ENCODE results near the gene TMCC3. TPM values are rescaled to one million over a fixed set of nuclear protein-coding genes. Genes with fewer than 3 reads are reported as not detected.
"Not testable (repeated sequence)": the region's sequence is repeated elsewhere in the genome, so short reads cannot be mapped to it uniquely, and the experiment has no call there.

TMCC3 gene
- total RNA-seq, 1 donor from 2014 or later: 0.08 TPM

GRCh38 chr12:94603434-94604365 lies 46.7 kb downstream of the TMCC3 start:
- peak; percentile 36 for DNase-seq (ENCODE audit: low spot score)
- Mint-ChIP-seq H3K4me1 (ENCODE audit: low read depth) (no peaks in the 10 kb centered on the region), H3K9me3 (no peaks in the 10 kb centered on the region)

GRCh38 chr12:94602024-94602423 lies 48.3 kb downstream of the TMCC3 start:
- Mint-ChIP-seq H3K36me3 (ENCODE audit: low read depth) (no peaks in the 10 kb centered on the region), H3K4me3 (no peak overlapping the region), H3K4me1 (ENCODE audit: low read depth) (no peaks in the 10 kb centered on the region), H3K27me3 (ENCODE audit: insufficient read depth) (peaks cover 21% of the 10 kb centered on the region), H3K9me3 (no peaks in the 10 kb centered on the region), H3K27ac (no peak overlapping the region)
- intact Hi-C loops (cut with micrococcal nuclease): loop anchor here (2.0 to 10.0 kb wide), 2 partner anchors 39 to 273 kb away; no protein-coding TSS in a partner anchor
- no peak for DNase-seq (ENCODE audit: low spot score)

More at GRCh38 chr12:94603434-94604365, 46.7 kb downstream of the TMCC3 start:
- no peak overlapping the region for H3K27ac Mint-ChIP-seq
- H3K27me3 Mint-ChIP-seq (ENCODE audit: insufficient read depth): peaks cover 25% of the 10 kb centered on the region
- intact Hi-C loops (cut with micrococcal nuclease): loop anchor here (1.0 to 10.0 kb wide), 6 partner anchors 37 to 931 kb away; no protein-coding TSS in a partner anchor
- H3K4me3 Mint-ChIP-seq: no peak overlapping the region
- no peaks in the 10 kb centered on the region for H3K36me3 Mint-ChIP-seq (ENCODE audit: low read depth)

GRCh38 chr12:94601307-94601706 lies 49.0 kb downstream of the TMCC3 start:
- H3K9me3 Mint-ChIP-seq; H3K36me3 Mint-ChIP-seq (ENCODE audit: low read depth); H3K4me3 Mint-ChIP-seq; DNase-seq (ENCODE audit: low spot score); H3K27ac Mint-ChIP-seq; H3K4me1 Mint-ChIP-seq (ENCODE audit: low read depth): not testable (repeated sequence)
- peaks cover 20% of the 10 kb centered on the region for H3K27me3 Mint-ChIP-seq (ENCODE audit: insufficient read depth)
- intact Hi-C loops (cut with micrococcal nuclease): loop anchor here (10.0 kb wide), 1 partner anchor 273 kb away; no protein-coding TSS in a partner anchor

GRCh38 chr12:94599189-94599588 lies 51.2 kb downstream of the TMCC3 start:
- Mint-ChIP-seq H3K4me3 (no peak overlapping the region), H3K27me3 (ENCODE audit: insufficient read depth) (peaks cover 24% of the 10 kb centered on the region), H3K36me3 (ENCODE audit: low read depth) (no peaks in the 10 kb centered on the region), H3K4me1 (ENCODE audit: low read depth) (no peaks in the 10 kb centered on the region), H3K9me3 (no peaks in the 10 kb centered on the region), H3K27ac (no peak overlapping the region)
- DNase-seq (ENCODE audit: low spot score): no peak
- intact Hi-C loops (cut with micrococcal nuclease): no loop called here

- no peak for DNase-seq (ENCODE audit: low spot score)
- Mint-ChIP-seq H3K27me3 (ENCODE audit: insufficient read depth) (peaks cover 21% of the 10 kb centered on the region), H3K36me3 (ENCODE audit: low read depth) (no peaks in the 10 kb centered on the region), H3K27ac (no peak overlapping the region), H3K4me1 (ENCODE audit: low read depth) (no peaks in the 10 kb centered on the region), H3K4me3 (no peak overlapping the region), H3K9me3 (no peaks in the 10 kb centered on the region)
- intact Hi-C loops (cut with micrococcal nuclease): no loop called here
These were observed 53.1 kb downstream of the TMCC3 start for GRCh38 chr12:94597268-94597667.

GRCh38 chr12:94596596-94596995 lies 53.8 kb downstream of the TMCC3 start:
- H3K4me3 Mint-ChIP-seq: no peak overlapping the region
- DNase-seq (ENCODE audit: low spot score): no peak
- no peaks in the 10 kb centered on the region for H3K4me1 Mint-ChIP-seq (ENCODE audit: low read depth)
- H3K9me3 Mint-ChIP-seq: no peaks in the 10 kb centered on the region
- intact Hi-C loops (cut with micrococcal nuclease): no loop called here
- no peak overlapping the region for H3K27ac Mint-ChIP-seq
- no peaks in the 10 kb centered on the region for H3K36me3 Mint-ChIP-seq (ENCODE audit: low read depth)
- peaks cover 21% of the 10 kb centered on the region for H3K27me3 Mint-ChIP-seq (ENCODE audit: insufficient read depth)

GRCh38 chr12:94595152-94595551 lies 55.2 kb downstream of the TMCC3 start:
- Mint-ChIP-seq H3K27ac (no peak overlapping the region), H3K4me1 (ENCODE audit: low read depth) (no peaks in the 10 kb centered on the region), H3K27me3 (ENCODE audit: insufficient read depth) (peaks cover 16% of the 10 kb centered on the region), H3K36me3 (ENCODE audit: low read depth) (no peaks in the 10 kb centered on the region), H3K4me3 (no peak overlapping the region), H3K9me3 (no peaks in the 10 kb centered on the region)
- no peak for DNase-seq (ENCODE audit: low spot score)
- intact Hi-C loops (cut with micrococcal nuclease): no loop called here

GRCh38 chr12:94594443-94594825 lies 55.9 kb downstream of the TMCC3 start:
- no peak for DNase-seq (ENCODE audit: low spot score)
- Mint-ChIP-seq H3K9me3 (no peaks in the 10 kb centered on the region), H3K4me1 (ENCODE audit: low read depth) (no peaks in the 10 kb centered on the region), H3K27ac (no peak overlapping the region), H3K36me3 (ENCODE audit: low read depth) (no peaks in the 10 kb centered on the region), H3K4me3 (no peak overlapping the region), H3K27me3 (ENCODE audit: insufficient read depth) (peaks cover 14% of the 10 kb centered on the region)
- intact Hi-C loops (cut with micrococcal nuclease): no loop called here

- no peaks in the 10 kb centered on the region for H3K4me1 Mint-ChIP-seq (ENCODE audit: low read depth)
- intact Hi-C loops (cut with micrococcal nuclease): no loop called here
- DNase-seq (ENCODE audit: low spot score): no peak
- no peaks in the 10 kb centered on the region for H3K36me3 Mint-ChIP-seq (ENCODE audit: low read depth)
- no peak overlapping the region for H3K27ac Mint-ChIP-seq
- H3K27me3 Mint-ChIP-seq (ENCODE audit: insufficient read depth): peaks cover 10% of the 10 kb centered on the region
- no peaks in the 10 kb centered on the region for H3K9me3 Mint-ChIP-seq
- no peak overlapping the region for H3K4me3 Mint-ChIP-seq
These were observed 56.4 kb downstream of the TMCC3 start for GRCh38 chr12:94593822-94594442.

- DNase-seq (ENCODE audit: low spot score); H3K4me1 Mint-ChIP-seq (ENCODE audit: low read depth); H3K27ac Mint-ChIP-seq; intact Hi-C loops (cut with micrococcal nuclease); H3K4me3 Mint-ChIP-seq; H3K27me3 Mint-ChIP-seq (ENCODE audit: insufficient read depth); H3K36me3 Mint-ChIP-seq (ENCODE audit: low read depth); H3K9me3 Mint-ChIP-seq: not testable (repeated sequence)
These were observed 57.6 kb downstream of the TMCC3 start for GRCh38 chr12:94592723-94593122.

GRCh38 chr12:94592080-94592479 lies 58.3 kb downstream of the TMCC3 start:
- H3K27ac Mint-ChIP-seq: no peak overlapping the region

GRCh38 chr12:94590428-94590827 lies 59.9 kb downstream of the TMCC3 start:
- intact Hi-C loops (cut with micrococcal nuclease): no loop called here
- H3K4me3 Mint-ChIP-seq: no peak overlapping the region
- H3K27ac Mint-ChIP-seq: no peak overlapping the region
- no peak for DNase-seq (ENCODE audit: low spot score)
- H3K27me3 Mint-ChIP-seq (ENCODE audit: insufficient read depth): peaks cover 4% of the 10 kb centered on the region
- H3K4me1 Mint-ChIP-seq (ENCODE audit: low read depth): no peaks in the 10 kb centered on the region
- no peaks in the 10 kb centered on the region for H3K9me3 Mint-ChIP-seq
- no peaks in the 10 kb centered on the region for H3K36me3 Mint-ChIP-seq (ENCODE audit: low read depth)

More at GRCh38 chr12:94592080-94592479, 58.3 kb downstream of the TMCC3 start:
- no peak overlapping the region for H3K4me3 Mint-ChIP-seq
- no peak for DNase-seq (ENCODE audit: low spot score)
- H3K4me1 Mint-ChIP-seq (ENCODE audit: low read depth): no peaks in the 10 kb centered on the region
- peaks cover 4% of the 10 kb centered on the region for H3K27me3 Mint-ChIP-seq (ENCODE audit: insufficient read depth)
- H3K36me3 Mint-ChIP-seq (ENCODE audit: low read depth): no peaks in the 10 kb centered on the region
- intact Hi-C loops (cut with micrococcal nuclease): no loop called here
- H3K9me3 Mint-ChIP-seq: no peaks in the 10 kb centered on the region

- no peaks in the 10 kb centered on the region for H3K9me3 Mint-ChIP-seq
- DNase-seq (ENCODE audit: low spot score): no peak
- no peaks in the 10 kb centered on the region for H3K4me1 Mint-ChIP-seq (ENCODE audit: low read depth)
- H3K4me3 Mint-ChIP-seq: no peak overlapping the region
- intact Hi-C loops (cut with micrococcal nuclease): no loop called here
- no peaks in the 10 kb centered on the region for H3K36me3 Mint-ChIP-seq (ENCODE audit: low read depth)
- H3K27ac Mint-ChIP-seq: no peak overlapping the region
- peaks cover 3% of the 10 kb centered on the region for H3K27me3 Mint-ChIP-seq (ENCODE audit: insufficient read depth)
These were observed 60.8 kb downstream of the TMCC3 start for GRCh38 chr12:94589591-94590001.
